Smooth muscle cell (in vitro differentiated cells): Measurements from ENCODE around the gene SUDS3. TPM values are rescaled to one million over a fixed set of nuclear protein-coding genes. Genes with fewer than 3 reads are reported as not detected.
A peak's percentile ranks its signal among the peaks of the same experiment; 100 is the strongest.

Experiments used
- DNase-seq: peaks from one replicate; lab custom pipeline; 2025; ENCODE audit not compliant: unreplicated experiment; lab: John Stamatoyannopoulos, UW
- H2AFZ ChIP-seq: fragments of 200-600 bp; sonication (generic); 2 replicates; pipeline ENCODE4 v1.6.0; 2016; ENCODE audit warnings: antibody characterized with exemption, low read depth, mild to moderate bottlenecking
- H3F3A ChIP-seq: fragments of 200-600 bp; sonication (generic); 2 replicates; pipeline ENCODE4 v1.6.0; 2017; ENCODE audit warnings: antibody characterized with exemption, low read depth
- H3K27ac ChIP-seq: fragments of 200-600 bp; sonication (generic); 2 replicates; pipeline ENCODE4 v1.5.1; 2016; ENCODE audit warnings: low read depth, mild to moderate bottlenecking
- H3K27me3 ChIP-seq: fragments of 200-600 bp; sonication (generic); 2 replicates; pipeline ENCODE4 v1.6.1; 2016; ENCODE audit warnings: low read depth, mild to moderate bottlenecking
- H3K36me3 ChIP-seq: fragments of 200-600 bp; sonication (generic); 2 replicates; pipeline ENCODE4 v1.5.1; 2016; ENCODE audit warnings: low read depth
- H3K4me1 ChIP-seq: fragments of 200-600 bp; sonication (generic); 2 replicates; pipeline ENCODE4 v1.5.1; 2016; ENCODE audit warnings: low read depth
- H3K4me2 ChIP-seq: fragments of 200-600 bp; sonication (generic); 2 replicates; pipeline ENCODE4 v1.6.0; 2016; ENCODE audit warnings: mild to moderate bottlenecking
- H3K4me3 ChIP-seq: fragments of 200-600 bp; sonication (generic); 2 replicates; pipeline ENCODE4 v1.5.1; 2016; ENCODE audit warnings: mild to moderate bottlenecking
- H3K79me2 ChIP-seq: fragments of 200-600 bp; sonication (generic); 2 replicates; pipeline ENCODE4 v1.6.0; 2016; ENCODE audit warnings: low read depth, mild to moderate bottlenecking
- H3K9ac ChIP-seq: fragments of 200-600 bp; sonication (generic); 2 replicates; pipeline ENCODE4 v1.6.0; 2016; ENCODE audit warnings: low read depth
- H3K9me3 ChIP-seq: fragments of 200-600 bp; sonication (generic); replicated peaks from 2 replicates; pipeline ENCODE4 v1.5.1; 2016; ENCODE audit warnings: low read depth
- H4K20me1 ChIP-seq: fragments of 200-600 bp; sonication (generic); 2 replicates; pipeline ENCODE4 v1.6.0; 2016; ENCODE audit warnings: low read depth
- WGBS: methylation state at CpG from one replicate; pipeline ENCODE4 v1.1.7; 2016; ENCODE audit warnings: low lambda C conversion rate; 5-methylcytosine and 5-hydroxymethylcytosine counted together
- polyA plus RNA-seq: library from polyadenylated mRNA; unstranded; fragments of >200 nt; fragmentation: Nextera tagmentation; extraction: Ambion mirVana; gene quantifications from 2 replicates; pipeline ENCODE4 v1.2.1, GENCODE V29; 2016
- total RNA-seq: library from RNA; depleted of rRNA; stranded (reverse); fragments of >200 nt; gene quantifications from 2 replicates; pipeline ENCODE4 v1.2.3, GENCODE V29; 2014
- TF ChIP-seq, protein P1 (sequence below): fragments of 200-600 bp; sonication (generic); IDR thresholded peaks from 2 replicates; pipeline ENCODE4 v1.5.1; 2017; ENCODE audit warnings: borderline replicate concordance, mild to moderate bottlenecking, antibody characterized with exemption; ENCODE audit not compliant: insufficient read depth, poor library complexity, severe bottlenecking

SUDS3 gene, protein sequence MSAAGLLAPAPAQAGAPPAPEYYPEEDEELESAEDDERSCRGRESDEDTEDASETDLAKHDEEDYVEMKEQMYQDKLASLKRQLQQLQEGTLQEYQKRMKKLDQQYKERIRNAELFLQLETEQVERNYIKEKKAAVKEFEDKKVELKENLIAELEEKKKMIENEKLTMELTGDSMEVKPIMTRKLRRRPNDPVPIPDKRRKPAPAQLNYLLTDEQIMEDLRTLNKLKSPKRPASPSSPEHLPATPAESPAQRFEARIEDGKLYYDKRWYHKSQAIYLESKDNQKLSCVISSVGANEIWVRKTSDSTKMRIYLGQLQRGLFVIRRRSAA
- total RNA-seq (34.9 and 58.2 TPM in 2 replicates), polyA plus RNA-seq (11.4 and 16.4 TPM in 2 replicates)

DNA sequence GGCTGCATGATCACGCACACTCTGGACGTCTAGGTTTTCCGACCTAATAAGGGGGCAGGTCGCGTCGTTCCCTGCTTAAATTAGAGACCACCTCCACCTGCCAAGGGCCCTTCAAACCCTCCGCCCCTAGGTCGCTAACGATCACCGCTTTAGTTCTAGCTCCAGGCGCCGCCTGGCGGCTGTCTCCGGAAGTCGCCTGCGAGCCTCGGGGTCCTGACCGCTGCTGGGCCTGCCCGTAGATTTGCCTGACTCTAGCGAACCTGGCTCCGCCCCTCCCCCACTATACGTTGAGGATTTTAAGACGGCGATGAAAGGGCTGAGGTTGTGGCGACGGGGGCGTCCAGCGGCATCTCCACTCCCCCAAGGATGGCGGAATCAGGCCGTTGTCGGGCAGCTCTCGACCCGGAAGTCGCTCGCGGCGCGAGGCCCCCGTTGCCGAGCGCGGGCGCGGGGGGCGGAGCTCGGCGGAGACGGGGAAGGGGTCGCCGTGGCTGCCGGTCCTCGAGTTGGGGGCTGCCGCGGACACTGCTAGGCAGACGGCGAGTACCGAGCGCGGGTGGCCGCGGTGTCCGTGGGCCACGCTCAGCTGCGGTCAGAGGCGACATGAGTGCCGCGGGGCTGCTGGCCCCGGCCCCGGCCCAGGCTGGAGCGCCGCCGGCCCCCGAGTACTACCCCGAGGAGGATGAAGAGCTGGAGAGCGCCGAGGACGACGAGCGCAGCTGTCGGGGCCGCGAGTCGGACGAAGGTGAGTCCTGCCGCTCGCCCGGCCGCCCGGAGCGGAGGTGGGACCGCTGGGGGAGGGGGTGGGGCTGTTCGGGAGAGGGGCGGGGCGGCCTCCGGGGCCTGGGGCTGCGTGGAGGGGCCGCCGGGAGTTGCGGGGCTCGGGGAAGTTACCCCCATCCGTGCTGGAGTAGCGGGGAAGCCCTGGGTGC is at the start of gene SUDS3:
SUDS3 (plus strand) TSS at position 467 of the 932 bp plus-strand sequence; CDS start at position 604, 137 bp downstream.
- peaks cover 29% of the 10 kb centered on the region for H4K20me1 ChIP-seq
- H3K4me1 ChIP-seq: peaks cover 11% of the 10 kb centered on the region
- H3K9ac ChIP-seq: peak within 1 kb of the TSS; percentile 99
- TF ChIP-seq, protein P1, sequence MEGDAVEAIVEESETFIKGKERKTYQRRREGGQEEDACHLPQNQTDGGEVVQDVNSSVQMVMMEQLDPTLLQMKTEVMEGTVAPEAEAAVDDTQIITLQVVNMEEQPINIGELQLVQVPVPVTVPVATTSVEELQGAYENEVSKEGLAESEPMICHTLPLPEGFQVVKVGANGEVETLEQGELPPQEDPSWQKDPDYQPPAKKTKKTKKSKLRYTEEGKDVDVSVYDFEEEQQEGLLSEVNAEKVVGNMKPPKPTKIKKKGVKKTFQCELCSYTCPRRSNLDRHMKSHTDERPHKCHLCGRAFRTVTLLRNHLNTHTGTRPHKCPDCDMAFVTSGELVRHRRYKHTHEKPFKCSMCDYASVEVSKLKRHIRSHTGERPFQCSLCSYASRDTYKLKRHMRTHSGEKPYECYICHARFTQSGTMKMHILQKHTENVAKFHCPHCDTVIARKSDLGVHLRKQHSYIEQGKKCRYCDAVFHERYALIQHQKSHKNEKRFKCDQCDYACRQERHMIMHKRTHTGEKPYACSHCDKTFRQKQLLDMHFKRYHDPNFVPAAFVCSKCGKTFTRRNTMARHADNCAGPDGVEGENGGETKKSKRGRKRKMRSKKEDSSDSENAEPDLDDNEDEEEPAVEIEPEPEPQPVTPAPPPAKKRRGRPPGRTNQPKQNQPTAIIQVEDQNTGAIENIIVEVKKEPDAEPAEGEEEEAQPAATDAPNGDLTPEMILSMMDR: peak; percentile 94
- peaks cover 3% of the 10 kb centered on the region for H3F3A ChIP-seq
- peak; percentile 80 for DNase-seq
- H3K4me3 ChIP-seq: peak within 1 kb of the TSS; percentile 98
- WGBS: under 1% methylated on average over 75 of the region's 102 CpGs
- peak within 1 kb of the TSS; percentile 94 for H3K27ac ChIP-seq
- H3K36me3 ChIP-seq: no peaks in the 10 kb centered on the region
- peaks cover 7% of the 10 kb centered on the region for H3K27me3 ChIP-seq
- H2AFZ ChIP-seq: peak within 1 kb of the TSS; percentile 99
- H3K9me3 ChIP-seq: no peaks in the 10 kb centered on the region
- peaks cover 30% of the 10 kb centered on the region for H3K79me2 ChIP-seq
- peak within 1 kb of the TSS; percentile 91 for H3K4me2 ChIP-seq

DNA sequence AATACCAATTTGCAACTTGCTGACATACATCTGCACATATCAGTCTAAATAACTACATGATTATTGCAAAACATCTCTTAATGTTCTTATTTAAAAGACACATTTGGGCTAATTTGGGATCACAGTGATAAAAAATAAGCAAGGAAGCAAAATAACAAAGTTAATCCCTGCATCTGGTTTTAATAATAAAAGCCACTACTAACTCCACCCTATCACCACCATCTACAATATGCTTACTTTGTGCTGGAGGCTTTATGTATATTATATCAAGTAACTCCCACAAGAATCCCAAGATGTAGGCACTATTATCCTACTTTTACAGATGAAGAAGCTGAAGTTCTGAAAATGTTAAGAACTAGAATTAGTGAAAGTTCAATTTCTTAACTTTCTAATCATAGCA is 49.4 kb upstream of the SUDS3 start:
- Histone ChIP-seq H3K79me2 (no peaks in the 10 kb centered on the region), H3K27ac (no peak overlapping the region), H3K36me3 (no peaks in the 10 kb centered on the region), H3F3A (no peaks in the 10 kb centered on the region), H3K9me3 (no peaks in the 10 kb centered on the region), H3K4me2 (peak overlapping the region; percentile 38), H3K4me3 (no peak overlapping the region), H3K4me1 (peaks cover 3% of the 10 kb centered on the region), H2AFZ (no peak overlapping the region), H3K9ac (no peak overlapping the region), H3K27me3 (no peaks in the 10 kb centered on the region), H4K20me1 (no peaks in the 10 kb centered on the region)
- DNase-seq: no peak
- TF ChIP-seq, protein P1: no peak

DNA sequence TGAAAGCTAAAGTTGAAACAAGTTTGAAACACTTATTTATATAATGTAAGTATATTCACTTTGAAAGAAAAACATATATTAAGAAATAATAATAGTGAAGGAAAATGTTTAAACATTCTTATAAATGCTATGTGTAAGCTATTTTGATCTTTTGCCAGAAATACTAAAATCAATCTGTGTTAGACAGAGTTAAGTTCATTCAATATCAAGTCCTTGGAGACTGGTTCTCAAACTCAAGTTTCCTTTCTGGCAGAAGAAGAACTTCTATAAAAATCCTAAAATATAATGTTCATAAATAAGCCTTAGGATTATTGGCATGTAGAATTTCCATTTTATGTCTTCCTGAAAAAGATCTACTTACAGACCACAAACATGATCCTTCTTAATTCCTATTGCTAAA is 49.0 kb upstream of the SUDS3 start:
- no peak overlapping the region for H3K9ac ChIP-seq
- no peak for DNase-seq
- H4K20me1 ChIP-seq: no peaks in the 10 kb centered on the region
- no peak overlapping the region for H3K27ac ChIP-seq
- H3K9me3 ChIP-seq: no peaks in the 10 kb centered on the region
- H3K4me1 ChIP-seq: peaks cover 3% of the 10 kb centered on the region
- no peak overlapping the region for H2AFZ ChIP-seq
- no peaks in the 10 kb centered on the region for H3K79me2 ChIP-seq
- H3K4me2 ChIP-seq: peak overlapping the region; percentile 38
- no peak overlapping the region for H3K4me3 ChIP-seq
- TF ChIP-seq, protein P1: no peak
- no peaks in the 10 kb centered on the region for H3K36me3 ChIP-seq
- H3F3A ChIP-seq: no peaks in the 10 kb centered on the region
- no peaks in the 10 kb centered on the region for H3K27me3 ChIP-seq
